ENCODE measurements around the gene IMMP2L. TPM values are rescaled to one million over a fixed set of nuclear protein-coding genes. Genes with fewer than 3 reads are reported as not detected.

Gene IMMP2L
- total RNA-seq, 4 donors from 2014 or later, result 8.3 to 19.2 (median 17.8) TPM

- Histone ChIP-seq H3K9me3 (no peaks in the 10 kb centered on the region), H3K4me1 (no peaks in the 10 kb centered on the region), H3K36me3 (no peaks in the 10 kb centered on the region), H3K27me3 (no peaks in the 10 kb centered on the region), H3K4me3 (no peak overlapping the region), H3K27ac (no peak overlapping the region)
- no peak for TF ChIP-seq CTCF (IDR thresholded peaks at IDR 0.05 in 4 of 5, conservative IDR thresholded peaks at IDR 0.05 in 1 of 5)
- no peak for TF ChIP-seq POLR2A (IDR thresholded peaks at IDR 0.05)
- intact Hi-C loops (cut with DNase I; ENCODE audit: low total_unique reads), result no loop called here
- ATAC-seq (no peak), DNase-seq (no peak)
- in situ Hi-C loops (cut with MboI; ENCODE audit: low sequenced_read_pairs in 4 of 4), result no loop called here
Measured at GRCh38 chr7:111014079-111014478, 548.2 kb downstream of the IMMP2L start.

GRCh38 chr7:111012799-111013675 is 549.3 kb downstream of the IMMP2L start:
- TF ChIP-seq POLR2A (IDR thresholded peaks at IDR 0.05) (no peak), CTCF (IDR thresholded peaks at IDR 0.05 in 4 of 5, conservative IDR thresholded peaks at IDR 0.05 in 1 of 5) (no peak)
- H3K27ac ChIP-seq, result no peak overlapping the region
- in situ Hi-C loops (cut with MboI; ENCODE audit: low sequenced_read_pairs in 4 of 4) (no loop called here), intact Hi-C loops (cut with DNase I; ENCODE audit: low total_unique reads) (no loop called here)
- no peak overlapping the region for H3K4me3 ChIP-seq
- no peaks in the 10 kb centered on the region for H3K36me3 ChIP-seq
- ATAC-seq (no peak), DNase-seq (no peak)
- H3K4me1 ChIP-seq, result no peaks in the 10 kb centered on the region
- no peaks in the 10 kb centered on the region for H3K27me3 ChIP-seq
- H3K9me3 ChIP-seq, result no peaks in the 10 kb centered on the region

- in situ Hi-C loops (cut with MboI; ENCODE audit: low sequenced_read_pairs in 4 of 4), result no loop called here
- intact Hi-C loops (cut with DNase I; ENCODE audit: low total_unique reads), result no loop called here
- no peak for TF ChIP-seq CTCF (IDR thresholded peaks at IDR 0.05 in 4 of 5, conservative IDR thresholded peaks at IDR 0.05 in 1 of 5)
- no peak for TF ChIP-seq POLR2A (IDR thresholded peaks at IDR 0.05)
Measured at GRCh38 chr7:111012149-111012548, 550.1 kb downstream of the IMMP2L start.

GRCh38 chr7:111011520-111011919 is 550.8 kb downstream of the IMMP2L start:
- H3K27me3 ChIP-seq, result no peaks in the 10 kb centered on the region
- in situ Hi-C loops (cut with MboI; ENCODE audit: low sequenced_read_pairs in 4 of 4), result no loop called here
- H3K36me3 ChIP-seq, result no peaks in the 10 kb centered on the region
- no peak overlapping the region for H3K4me3 ChIP-seq
- no peak for DNase-seq
- no peak overlapping the region for H3K27ac ChIP-seq
- TF ChIP-seq CTCF (IDR thresholded peaks at IDR 0.05 in 4 of 5, conservative IDR thresholded peaks at IDR 0.05 in 1 of 5) (no peak), POLR2A (IDR thresholded peaks at IDR 0.05) (no peak)
- H3K4me1 ChIP-seq, result no peaks in the 10 kb centered on the region
- intact Hi-C loops (cut with DNase I; ENCODE audit: low total_unique reads), result no loop called here
- no peaks in the 10 kb centered on the region for H3K9me3 ChIP-seq
- ATAC-seq, result no peak

More at GRCh38 chr7:111012149-111012548, 550.1 kb downstream of the IMMP2L start:
- no peaks in the 10 kb centered on the region for H3K9me3 ChIP-seq
- ATAC-seq (no peak), DNase-seq (no peak)
- H3K4me1 ChIP-seq, result no peaks in the 10 kb centered on the region
- no peaks in the 10 kb centered on the region for H3K36me3 ChIP-seq
- no peak overlapping the region for H3K27ac ChIP-seq
- H3K4me3 ChIP-seq, result no peak overlapping the region
- H3K27me3 ChIP-seq, result no peaks in the 10 kb centered on the region

Data from gastrocnemius medialis (tissue), 4 donors.